K562 (cell line): Measurements from ENCODE around the gene TBC1D17. TPM values are rescaled to one million over a fixed set of nuclear protein-coding genes. Genes with fewer than 3 reads are reported as not detected.
A peak's percentile ranks its signal among the peaks of the same experiment; 100 is the strongest.

Experiments
- AFF4 ChIP-seq: sonication (generic); formaldehyde crosslinking; IDR thresholded peaks from 2 replicates; pipeline ENCODE4 v1.8.0; 2023; ENCODE audit warnings: mild to moderate bottlenecking, missing genetic modification reagents
- BRD9 ChIP-seq: fragments of 450-650 bp; IDR thresholded peaks from 2 replicates; pipeline ENCODE4 v1.6.1; 2018; ENCODE audit warnings: low read depth; ENCODE audit not compliant: partially characterized antibody
- CREB3 ChIP-seq: fragments of 450-650 bp; conservative IDR thresholded peaks from 2 replicates; pipeline ENCODE4 v1.6.1; 2016; ENCODE audit warnings: missing genetic modification characterization, low read depth, mild to moderate bottlenecking, missing compliant biosample characterization, moderate library complexity
- E2F4 ChIP-seq: sonication (generic); formaldehyde crosslinking; IDR thresholded peaks from 2 replicates; pipeline ENCODE4 v1.8.0; 2022; ENCODE audit warnings: mild to moderate bottlenecking, low read depth, missing genetic modification reagents
- ETS2 ChIP-seq: IDR thresholded peaks from 2 replicates; pipeline ENCODE4 v1.6.1; 2016; ENCODE audit warnings: borderline replicate concordance, missing genetic modification characterization, mild to moderate bottlenecking, moderate library complexity, missing compliant biosample characterization; ENCODE audit not compliant: poor library complexity, severe bottlenecking
- HOMEZ ChIP-seq: fragments of 250-450 bp; sonication (Bioruptor Pico); IDR thresholded peaks from 2 replicates; pipeline ENCODE4 v1.4.0; 2020; ENCODE audit warnings: mild to moderate bottlenecking, moderate library complexity
- L3MBTL2 ChIP-seq: fragments of 450-650 bp; IDR thresholded peaks from 2 replicates; pipeline ENCODE4 v1.6.1; 2016; ENCODE audit warnings: mild to moderate bottlenecking, moderate library complexity
- NELFE ChIP-seq: IDR thresholded peaks from 2 replicates; pipeline ENCODE4 v1.6.1; 2011; ENCODE audit warnings: mild to moderate bottlenecking; ENCODE audit not compliant: insufficient read depth, insufficient read length
- NFXL1 ChIP-seq: fragments of 450-650 bp; formaldehyde crosslinking; IDR thresholded peaks from 2 replicates; pipeline ENCODE4 v1.4.0; 2021; ENCODE audit warnings: mild to moderate bottlenecking
- NFYB ChIP-seq: IDR thresholded peaks from 2 replicates; pipeline ENCODE4 v1.6.1; 2011; ENCODE audit warnings: mild to moderate bottlenecking, moderate library complexity; ENCODE audit not compliant: insufficient read length; ENCODE audit errors: extremely low read depth
- OTX1 ChIP-seq: fragments of 450-650 bp; formaldehyde crosslinking; IDR thresholded peaks from 2 replicates; pipeline ENCODE4 v1.4.0; 2022; ENCODE audit warnings: mild to moderate bottlenecking
- SIX5 ChIP-seq, 2 experiments: IDR thresholded peaks; 2 replicates each; pipeline ENCODE4 v1.6.1; 2011; ENCODE audit warnings: low read length in 2 of 2, borderline replicate concordance in 1 of 2, low read depth in 1 of 2, mild to moderate bottlenecking in 1 of 2, moderate library complexity in 1 of 2; ENCODE audit not compliant: insufficient read depth in 1 of 2
- SREBF2 ChIP-seq: sonication (generic); formaldehyde crosslinking; IDR thresholded peaks from 2 replicates; pipeline ENCODE4 v1.4.0; 2020; ENCODE audit warnings: mild to moderate bottlenecking, missing genetic modification reagents
- TARDBP ChIP-seq: fragments of 450-650 bp; IDR thresholded peaks from 2 replicates; pipeline ENCODE4 v1.6.1; 2016
- THRAP3 ChIP-seq: fragments of 450-650 bp; IDR thresholded peaks from 2 replicates; pipeline ENCODE4 v1.6.1; 2016; ENCODE audit warnings: mild to moderate bottlenecking, inconsistent platforms, borderline replicate concordance
- ZC3H4 ChIP-seq: sonication (generic); formaldehyde crosslinking; IDR thresholded peaks from 2 replicates; pipeline ENCODE4 v1.9.0; 2021; ENCODE audit warnings: missing genetic modification reagents, borderline replicate concordance
- ZNF143 ChIP-seq: sonication (generic); formaldehyde crosslinking; IDR thresholded peaks from 2 replicates; pipeline ENCODE4 v1.9.0; 2022; ENCODE audit warnings: mild to moderate bottlenecking, missing genetic modification reagents
- ZNF184 ChIP-seq: sonication (generic); formaldehyde crosslinking; IDR thresholded peaks from 2 replicates; pipeline ENCODE4 v1.5.0; 2020; ENCODE audit warnings: missing genetic modification reagents
- ZNF224 ChIP-seq: sonication (generic); formaldehyde crosslinking; IDR thresholded peaks from 2 replicates; pipeline ENCODE4 v1.8.0; 2022; ENCODE audit warnings: mild to moderate bottlenecking, missing genetic modification reagents
- ZNF408 ChIP-seq: fragments of 250-450 bp; sonication (Bioruptor Pico); IDR thresholded peaks from 2 replicates; pipeline ENCODE4 v1.4.0; 2020; ENCODE audit warnings: low read depth, mild to moderate bottlenecking, moderate library complexity
- ZNF57 ChIP-seq: fragments of 450-650 bp; formaldehyde crosslinking; IDR thresholded peaks from 2 replicates; pipeline ENCODE4 v1.4.0; 2020; ENCODE audit warnings: mild to moderate bottlenecking, moderate library complexity
- ZNF668 ChIP-seq: fragments of 250-450 bp; sonication (Bioruptor Pico); IDR thresholded peaks from 2 replicates; pipeline ENCODE4 v1.8.0; 2022; ENCODE audit warnings: mild to moderate bottlenecking, inconsistent platforms
- polyA plus RNA-seq, 8 experiments: library from polyadenylated mRNA; depleted of rRNA in 4 of 8; stranded (reverse) in 5 of 8; unstranded in 3 of 8; fragments of >200 nt; fragmentation: Nextera tagmentation in 2 of 8; fragmentation: Illumina TruSeq in 1 of 8; extraction: Ambion mirVana in 2 of 8; extraction: Trizol in 1 of 8; gene quantifications; 2 replicates each; pipeline versions ENCODE4 v1.2.1 to v1.2.3, GENCODE V29; 2011 to 2014; ENCODE audit warnings: inconsistent platforms in 1 of 8, missing spikeins in 1 of 8
- total RNA-seq, 7 experiments: library from RNA; depleted of rRNA in 6 of 7; stranded (reverse); fragments of >200 nt in 6 of 7; fragmentation: Illumina TruSeq in 2 of 7; extraction: Trizol in 2 of 7; gene quantifications; 2 replicates each; pipeline versions ENCODE4 v1.2.1 to v1.2.3, GENCODE V29; 2011 to 2021; ENCODE audit warnings: low replicate concordance in 1 of 7

The TBC1D17 gene
- total and polyA plus RNA-seq, 9 of the 15 experiments (the other 6 are each of a cell fraction or from before 2014, with no cell fraction given), result 0.42 to 16.0 (median 3.8) TPM

- peak; percentile 99 for TF ChIP-seq AFF4
- no peak for TF ChIP-seq SIX5 (IDR thresholded peaks at IDR 0.05; ENCODE audit: borderline replicate concordance in 1 of 2, insufficient read depth in 1 of 2, low read depth in 1 of 2, low read length in 2 of 2)
- TF ChIP-seq ZNF143, result no peak
- TF ChIP-seq ZNF224 (CRISPR knock-in tag), result no peak
- TF ChIP-seq ZC3H4 (CRISPR knock-in tag), result peak; percentile 76
- TF ChIP-seq NFXL1 (CRISPR knock-in tag), result no peak
- TF ChIP-seq HOMEZ (CRISPR knock-in tag), result no peak
- no peak for TF ChIP-seq ZNF57 (CRISPR knock-in tag)
- no peak for TF ChIP-seq ETS2 (tag)
- no peak; the same call in 1 of the 2 replicates for TF ChIP-seq ZNF668 (CRISPR knock-in tag)
- peak; percentile 84 for TF ChIP-seq OTX1 (CRISPR knock-in tag)
- no peak; the same call in 1 of the 2 replicates for TF ChIP-seq CREB3
- TF ChIP-seq ZNF184 (CRISPR knock-in tag), result no peak
- TF ChIP-seq NFYB, result no peak
- TF ChIP-seq TARDBP, result no peak
- TF ChIP-seq SREBF2 (CRISPR knock-in tag), result peak; percentile 29; the same call in 1 of the 2 replicates
- 0 out of 2 replicates have a peak, but pooled peaks have one; percentile 75 for TF ChIP-seq E2F4 (CRISPR knock-in tag)
- peak; percentile 32 for TF ChIP-seq BRD9
- peak; percentile 75 for TF ChIP-seq THRAP3
- no peak for TF ChIP-seq ZNF408 (CRISPR knock-in tag)
- TF ChIP-seq L3MBTL2, result peak; percentile 96
- TF ChIP-seq NELFE, result no peak
Measured at GRCh38 chr19:49929121-49929610, 51.7 kb downstream of the TBC1D17 start, which contains the start of the genes ATF5 and NUP62 (continued).
